IPS DF 6.9 (cell line): Measurements from ENCODE around the gene FOXF1.

ENCODE experiments used
- DNase-seq: peaks from one replicate; pipeline ENCODE4 v3.0.0-alpha.2; 2013; ENCODE audit warnings: low read depth, low spot score
- H3K27ac ChIP-seq: one replicate; pipeline ENCODE4 v1.5.1; 2013; ENCODE audit warnings: low read length, control low read depth
- H3K27me3 ChIP-seq: 2 replicates; pipeline ENCODE4 v1.6.1; 2013; ENCODE audit warnings: mild to moderate bottlenecking, low read length; ENCODE audit not compliant: control insufficient read depth, insufficient read depth
- H3K36me3 ChIP-seq: 2 replicates; pipeline ENCODE4 v1.6.1; 2013; ENCODE audit warnings: low read length; ENCODE audit not compliant: control insufficient read depth, insufficient read depth
- H3K4me1 ChIP-seq: 2 replicates; pipeline ENCODE4 v1.6.1; 2013; ENCODE audit warnings: low read length; ENCODE audit not compliant: control insufficient read depth, insufficient read depth
- H3K4me3 ChIP-seq: 2 replicates; pipeline ENCODE4 v1.5.1; 2013; ENCODE audit warnings: mild to moderate bottlenecking, low read length
- H3K9me3 ChIP-seq: 2 replicates; pipeline ENCODE4 v1.6.1; 2013; ENCODE audit warnings: low read length, inconsistent platforms; ENCODE audit not compliant: control insufficient read depth, insufficient read depth
- WGBS: extraction: QIAGEN DNeasy Blood & Tissue Kit; methylation state at CpG from one replicate; pipeline ENCODE4 v1.1.7; 2013; ENCODE audit warnings: mixed read lengths, missing lambda C conversion rate; ENCODE audit not compliant: insufficient read length, insufficient coverage; 5-methylcytosine and 5-hydroxymethylcytosine counted together

The FOXF1 gene

DNA sequence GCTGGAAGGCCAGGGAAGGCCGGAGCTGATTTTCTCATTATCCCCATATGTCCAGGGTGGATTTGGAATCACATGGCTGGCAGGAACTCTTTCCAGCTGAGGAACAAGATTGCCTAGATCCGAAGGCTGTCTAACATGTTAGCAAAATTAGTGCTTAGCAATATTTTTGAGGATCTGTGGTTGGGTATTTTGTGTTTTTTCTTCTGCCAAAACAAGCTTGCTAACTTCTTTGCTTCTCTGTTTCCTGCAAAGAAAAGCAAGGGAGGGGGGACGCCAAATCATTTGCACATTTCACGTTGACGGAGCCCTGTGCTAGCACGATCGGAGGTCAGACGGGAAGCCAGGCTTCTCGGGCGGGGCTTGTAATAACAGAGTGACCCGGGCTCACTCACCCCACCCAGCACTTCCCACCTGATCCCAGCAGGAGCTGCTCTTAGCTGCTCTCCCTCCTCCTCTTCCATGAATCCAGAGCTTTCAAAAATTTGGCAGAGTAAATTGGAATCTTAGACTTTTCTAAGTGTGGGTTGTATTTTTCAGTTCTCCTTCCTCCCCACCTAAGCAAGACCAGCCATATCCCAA, 33.3 kb upstream of the FOXF1 start:
- Histone ChIP-seq H3K4me1 (no peaks in the 10 kb centered on the region), H3K36me3 (no peaks in the 10 kb centered on the region), H3K27me3 (no peaks in the 10 kb centered on the region), H3K9me3 (no peaks in the 10 kb centered on the region), H3K4me3 (no peak overlapping the region), H3K27ac (no peak overlapping the region)
- no peak for DNase-seq
- no CpG with 5 or more reads among the region's 11 CpGs for WGBS

DNA sequence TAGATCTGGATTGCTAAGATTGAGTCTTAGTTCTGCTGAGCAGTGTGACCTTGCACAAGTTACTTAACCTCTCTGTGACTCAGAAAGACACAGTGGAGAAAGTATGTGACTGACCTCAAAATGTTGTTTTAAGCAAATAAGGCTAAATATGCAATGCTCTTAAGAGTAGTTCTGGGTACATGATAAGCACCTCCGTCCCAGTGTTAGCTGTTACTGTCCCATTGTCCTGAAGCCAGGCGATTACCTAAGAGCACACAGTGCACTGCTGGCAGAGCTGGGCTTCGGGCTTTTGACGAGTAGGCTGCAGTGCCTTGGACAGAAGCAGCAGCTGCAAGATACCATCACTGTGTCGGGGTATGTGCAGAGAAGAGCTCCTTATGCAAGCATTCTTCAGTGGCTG, 32.7 kb upstream of the FOXF1 start:
- no CpG with 5 or more reads among the region's 5 CpGs for WGBS
- Histone ChIP-seq H3K36me3 (no peaks in the 10 kb centered on the region), H3K27ac (no peak overlapping the region), H3K27me3 (no peaks in the 10 kb centered on the region), H3K9me3 (no peaks in the 10 kb centered on the region), H3K4me3 (no peak overlapping the region), H3K4me1 (no peaks in the 10 kb centered on the region)
- DNase-seq: no peak

DNA sequence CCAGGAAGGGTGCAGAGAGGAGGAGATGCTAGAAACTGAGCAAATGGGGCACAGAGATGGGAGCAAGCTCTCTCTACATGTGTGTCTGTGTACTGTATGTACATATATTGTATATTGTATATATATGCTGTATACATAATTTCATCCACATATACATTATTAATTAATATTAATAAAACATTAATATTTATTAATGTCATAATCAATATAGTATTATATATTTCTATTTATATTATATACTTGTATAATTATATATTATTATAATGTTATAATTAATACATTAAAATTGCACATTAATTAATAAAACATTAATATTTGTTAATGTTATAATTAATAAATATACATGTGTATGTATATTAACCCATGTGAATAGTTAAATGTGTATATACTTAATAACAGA, 31.5 kb upstream of the FOXF1 start:
- Histone ChIP-seq H3K4me1 (no peaks in the 10 kb centered on the region), H3K27ac (no peak overlapping the region), H3K4me3 (no peak overlapping the region), H3K27me3 (no peaks in the 10 kb centered on the region), H3K36me3 (no peaks in the 10 kb centered on the region), H3K9me3 (no peaks in the 10 kb centered on the region)
- no peak for DNase-seq

DNA sequence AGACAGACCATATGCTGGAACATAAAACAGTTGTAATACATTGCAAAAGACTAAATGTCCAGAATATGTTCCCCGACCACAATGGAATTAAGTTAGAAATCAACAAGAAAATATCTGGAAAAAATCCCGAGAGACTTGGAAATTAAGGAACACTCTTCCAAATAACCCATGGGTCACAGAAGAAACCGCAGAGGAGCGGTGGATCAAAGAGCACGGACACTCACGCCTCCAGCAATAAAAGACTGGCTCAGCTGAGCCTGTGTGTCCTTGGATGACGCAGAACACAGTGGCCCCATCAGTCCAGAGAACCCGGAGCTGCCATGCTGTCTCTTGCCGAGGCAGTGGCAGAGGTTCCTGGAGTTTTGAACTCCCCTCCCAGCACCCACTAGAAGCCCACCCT, 30.9 kb upstream of the FOXF1 start:
- no peak for DNase-seq
- Histone ChIP-seq H3K27ac (no peak overlapping the region), H3K9me3 (no peaks in the 10 kb centered on the region), H3K36me3 (no peaks in the 10 kb centered on the region), H3K27me3 (no peaks in the 10 kb centered on the region), H3K4me1 (no peaks in the 10 kb centered on the region), H3K4me3 (no peak overlapping the region)
- no CpG with 5 or more reads among the region's 9 CpGs for WGBS

DNA sequence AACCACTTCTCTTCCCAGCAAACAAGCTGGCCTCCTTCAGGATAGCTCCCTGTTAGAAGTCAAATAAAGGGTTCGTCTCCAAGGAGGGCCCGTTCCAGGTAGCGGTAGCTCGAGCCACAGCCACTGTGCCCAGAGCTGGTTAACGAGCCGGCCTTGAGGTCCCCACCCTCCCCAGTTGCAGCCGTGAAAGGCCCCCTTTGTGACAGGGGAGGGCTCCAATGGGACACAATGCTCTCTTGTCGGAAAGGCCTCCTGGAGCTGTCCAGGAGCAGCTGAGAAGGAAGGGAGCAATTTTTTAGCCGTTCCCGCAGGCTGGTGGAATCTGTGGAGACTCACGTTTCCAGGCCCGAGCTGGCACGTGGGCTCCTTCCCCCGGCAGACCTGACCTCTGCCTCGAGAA, 29.9 kb upstream of the FOXF1 start:
- Histone ChIP-seq H3K36me3 (no peaks in the 10 kb centered on the region), H3K4me3 (no peak overlapping the region), H3K4me1 (no peaks in the 10 kb centered on the region), H3K9me3 (no peaks in the 10 kb centered on the region), H3K27me3 (no peaks in the 10 kb centered on the region), H3K27ac (no peak overlapping the region)
- no CpG with 5 or more reads among the region's 15 CpGs for whole genome bisulfite sequencing
- DNase-seq: no peak

DNA sequence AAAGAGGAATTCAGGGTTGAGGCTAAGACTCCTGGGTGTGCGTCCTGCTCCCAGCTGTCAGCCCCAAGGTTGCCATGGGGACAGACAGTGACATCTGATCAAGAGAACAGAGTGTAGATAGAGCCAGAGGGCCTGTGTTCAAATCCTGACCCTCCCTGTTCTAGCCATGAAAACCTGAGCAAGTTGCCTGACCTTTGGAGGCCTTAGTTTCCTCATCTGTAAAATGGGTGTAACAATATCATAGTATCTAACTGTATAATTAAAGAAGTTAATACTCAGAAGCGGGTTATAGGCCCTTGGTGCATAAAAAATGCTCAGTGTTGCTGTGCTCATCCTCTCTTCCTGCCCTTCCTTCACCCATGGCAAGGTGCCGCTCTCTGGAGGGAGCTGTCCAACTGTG, 28.7 kb upstream of the FOXF1 start:
- no peak overlapping the region for H3K27ac ChIP-seq
- no peaks in the 10 kb centered on the region for H3K9me3 ChIP-seq
- H3K4me1 ChIP-seq: no peaks in the 10 kb centered on the region
- H3K4me3 ChIP-seq: no peak overlapping the region
- H3K36me3 ChIP-seq: no peaks in the 10 kb centered on the region
- H3K27me3 ChIP-seq: no peaks in the 10 kb centered on the region
- DNase-seq: no peak
- WGBS: no CpG with 5 or more reads among the region's 3 CpGs

DNA sequence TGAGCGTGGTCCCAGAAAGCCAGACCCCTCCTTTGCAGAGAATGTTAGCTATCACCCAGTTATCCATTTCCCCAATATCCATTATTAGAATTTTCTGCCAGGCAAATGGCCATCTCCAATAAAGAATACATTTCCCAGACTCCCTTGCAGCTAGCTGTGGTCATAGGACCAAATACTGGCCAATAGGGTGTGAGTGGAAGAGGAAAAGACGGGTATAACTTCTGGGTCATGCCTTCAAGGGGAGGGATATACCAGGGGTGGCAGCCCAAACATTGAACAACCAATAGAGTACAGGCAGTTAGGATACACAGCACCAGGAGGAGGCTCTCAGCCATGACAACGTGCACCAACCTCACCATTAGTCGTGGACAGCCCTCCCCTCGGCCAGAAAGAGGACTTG, 26.1 kb upstream of the FOXF1 start:
- DNase-seq: no peak
- H3K27me3 ChIP-seq: no peaks in the 10 kb centered on the region; the same call in 1 of the 2 replicates
- no CpG with 5 or more reads among the region's 5 CpGs for WGBS

DNA sequence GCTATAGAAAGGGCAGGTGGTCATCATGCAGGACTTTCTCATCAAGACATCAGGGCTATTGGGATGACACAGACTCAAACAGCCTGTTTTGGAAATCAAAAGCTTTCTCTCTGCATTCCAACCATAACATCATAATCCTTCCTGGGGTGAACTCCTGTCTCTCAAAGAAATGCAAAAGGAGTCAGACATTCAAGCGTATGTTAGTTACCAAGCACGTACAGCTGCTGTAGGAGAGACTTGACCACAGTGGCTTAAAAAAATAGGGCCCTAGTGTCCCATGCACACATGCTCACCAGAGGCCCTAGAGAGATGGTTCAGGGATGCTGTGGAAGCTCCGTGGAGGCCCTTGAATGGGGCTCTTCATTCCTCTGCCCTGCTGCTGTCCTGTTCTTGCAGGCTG, 24.6 kb upstream of the FOXF1 start:
- no peaks in the 10 kb centered on the region for H3K36me3 ChIP-seq
- peaks cover 3% of the 10 kb centered on the region; the same call in 1 of the 2 replicates for H3K27me3 ChIP-seq
- no CpG with 5 or more reads among the region's 3 CpGs for WGBS

More for the DNA sequence above, 26.1 kb upstream of the FOXF1 start:
- no peaks in the 10 kb centered on the region for H3K4me1 ChIP-seq
- H3K27ac ChIP-seq: no peak overlapping the region
- H3K36me3 ChIP-seq: no peaks in the 10 kb centered on the region
- no peak overlapping the region for H3K4me3 ChIP-seq
- no peaks in the 10 kb centered on the region for H3K9me3 ChIP-seq

DNA sequence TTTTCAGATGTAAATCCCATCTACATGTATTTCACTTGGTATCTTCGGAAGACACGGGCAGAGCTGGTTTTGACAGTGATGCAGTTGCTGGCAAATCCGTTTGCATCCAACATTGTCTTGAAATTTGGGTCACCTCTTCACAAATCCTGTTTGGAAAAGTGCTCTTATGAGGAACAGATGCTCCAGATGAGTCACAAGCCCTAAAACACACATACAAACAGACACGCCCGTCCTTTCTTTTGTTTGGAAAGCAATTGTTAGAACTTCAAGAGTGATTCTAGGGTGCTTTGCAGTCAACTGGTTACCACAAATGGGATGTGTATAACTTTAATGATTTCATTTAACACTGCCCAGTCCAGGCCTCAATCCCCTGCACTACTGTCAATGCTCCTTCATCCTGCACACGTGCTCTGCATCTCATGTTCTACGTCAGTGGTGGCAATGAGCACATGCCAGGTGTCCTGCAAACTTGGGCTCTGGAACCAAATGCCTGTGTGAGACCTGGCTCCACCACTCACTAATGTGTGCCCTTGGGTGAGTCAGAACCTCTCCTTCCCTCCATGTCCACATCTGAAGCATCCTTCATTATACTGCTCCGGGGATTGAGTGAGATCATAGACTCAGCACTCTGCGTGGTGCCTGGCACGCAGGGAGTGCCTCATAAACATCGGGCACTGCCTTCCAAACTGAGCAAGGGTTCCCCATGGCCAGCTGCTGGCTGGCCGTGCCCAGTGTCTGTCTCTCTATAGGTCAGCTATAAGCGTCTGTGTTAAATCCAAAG, 19.3 kb upstream of the FOXF1 start:
- H3K4me3 ChIP-seq: no peak overlapping the region
- H3K27me3 ChIP-seq: peaks cover 53% of the 10 kb centered on the region
- no peaks in the 10 kb centered on the region for H3K4me1 ChIP-seq
- H3K27ac ChIP-seq: no peak overlapping the region
- H3K9me3 ChIP-seq: no peaks in the 10 kb centered on the region
- DNase-seq: no peak
- WGBS: no CpG with 5 or more reads among the region's 13 CpGs
- no peaks in the 10 kb centered on the region for H3K36me3 ChIP-seq

More for the DNA sequence above, 24.6 kb upstream of the FOXF1 start:
- Histone ChIP-seq H3K4me3 (no peak overlapping the region), H3K4me1 (no peaks in the 10 kb centered on the region), H3K27ac (no peak overlapping the region), H3K9me3 (no peaks in the 10 kb centered on the region)
- no peak for DNase-seq

DNA sequence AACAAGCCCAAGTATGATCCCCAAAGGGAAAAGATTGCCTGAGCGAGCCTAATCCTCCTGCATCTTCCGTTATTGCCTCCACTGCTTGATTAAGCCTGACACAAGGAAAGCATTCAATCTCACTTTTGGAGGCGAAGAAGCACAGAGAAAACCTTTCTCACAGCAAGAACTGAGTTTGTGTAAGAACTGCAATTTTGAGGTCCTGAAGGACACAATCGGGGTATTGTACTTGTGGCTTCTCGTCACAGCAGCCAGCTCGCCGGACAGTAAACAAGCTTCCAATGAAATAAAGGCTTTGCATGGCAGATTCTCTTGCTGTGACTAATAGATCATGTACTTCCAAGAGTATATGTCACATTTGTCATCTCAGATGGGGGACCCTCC, 18.7 kb upstream of the FOXF1 start:
- H3K9me3 ChIP-seq: no peaks in the 10 kb centered on the region
- H3K4me3 ChIP-seq: no peak overlapping the region
- H3K27ac ChIP-seq: no peak overlapping the region
- H3K4me1 ChIP-seq: no peaks in the 10 kb centered on the region
- WGBS: no CpG with 5 or more reads among the region's 7 CpGs
- DNase-seq: no peak
- no peaks in the 10 kb centered on the region for H3K36me3 ChIP-seq
- peaks cover 58% of the 10 kb centered on the region for H3K27me3 ChIP-seq
